Osteoblast (primary cell): ENCODE results near the gene CELF2. TPM values are rescaled to one million over a fixed set of nuclear protein-coding genes. Genes with fewer than 3 reads are reported as not detected.

Source experiments
- DNase-seq: peaks from one replicate; pipeline ENCODE4 v3.0.0; 2011; ENCODE audit warnings: low spot score, mixed read lengths; ENCODE audit not compliant: insufficient read length; ENCODE audit errors: missing footprints
- H2AFZ ChIP-seq: 2 replicates; pipeline ENCODE4 v1.6.0; 2011; ENCODE audit warnings: mild to moderate bottlenecking, low read length
- H3K27ac ChIP-seq: 2 replicates; pipeline ENCODE4 v1.5.1; 2011; ENCODE audit warnings: mild to moderate bottlenecking, low read depth, low read length, moderate library complexity
- H3K27me3 ChIP-seq: 2 replicates; pipeline ENCODE4 v1.6.0; 2012; ENCODE audit warnings: mild to moderate bottlenecking, control low read depth, inconsistent platforms, low read length, moderate library complexity; ENCODE audit not compliant: insufficient read depth
- H3K36me3 ChIP-seq: 2 replicates; pipeline ENCODE4 v1.5.1; 2011; ENCODE audit warnings: mild to moderate bottlenecking, low read length, control low read depth, moderate library complexity; ENCODE audit not compliant: insufficient read depth
- H3K4me1 ChIP-seq: 2 replicates; pipeline ENCODE4 v1.5.1; 2011; ENCODE audit warnings: mild to moderate bottlenecking, low read length, control low read depth, moderate library complexity; ENCODE audit not compliant: insufficient read depth
- H3K4me2 ChIP-seq: 2 replicates; pipeline ENCODE4 v1.6.0; 2011; ENCODE audit warnings: mild to moderate bottlenecking, low read length; ENCODE audit not compliant: insufficient read depth
- H3K4me3 ChIP-seq: fragments of 200-600 bp; sonication (generic); 3 replicates; pipeline ENCODE4 v1.5.1; 2012; ENCODE audit warnings: mild to moderate bottlenecking, low read length, inconsistent platforms; ENCODE audit not compliant: insufficient read depth
- H3K79me2 ChIP-seq: 2 replicates; pipeline ENCODE4 v1.6.0; 2012; ENCODE audit warnings: mild to moderate bottlenecking, low read length, control low read depth, inconsistent platforms; ENCODE audit not compliant: insufficient read depth
- H3K9me3 ChIP-seq: 2 replicates; pipeline ENCODE4 v1.5.1; 2011; ENCODE audit warnings: low read depth, low read length, control low read depth
- H4K20me1 ChIP-seq: 2 replicates; pipeline ENCODE4 v1.6.0; 2012; ENCODE audit warnings: mild to moderate bottlenecking, low read length, control low read depth; ENCODE audit not compliant: insufficient read depth
- CTCF ChIP-seq: IDR thresholded peaks from 2 replicates; pipeline ENCODE4 v1.5.1; 2011; ENCODE audit warnings: mild to moderate bottlenecking, low read depth, low read length, moderate library complexity; ENCODE audit errors: extremely low read depth
- total RNA-seq: library from RNA; depleted of rRNA; stranded (reverse); fragments of >200 nt; gene quantifications from 2 replicates; pipeline ENCODE4 v1.2.3, GENCODE V29; 2012

Gene CELF2
- total RNA-seq, 1 donor = 7.6 TPM

- Histone ChIP-seq H3K27me3 (no peaks in the 10 kb centered on the region), H3K79me2 (no peaks in the 10 kb centered on the region), H3K27ac (no peak overlapping the region), H4K20me1 (no peaks in the 10 kb centered on the region), H3K4me1 (no peaks in the 10 kb centered on the region), H3K36me3 (no peaks in the 10 kb centered on the region), H2AFZ (no peak overlapping the region), H3K9me3 (no peaks in the 10 kb centered on the region), H3K4me2 (no peak overlapping the region), H3K4me3 (no peak overlapping the region)
- no peak for TF ChIP-seq CTCF
- DNase-seq = no peak
Observed at GRCh38 chr10:11154849-11155498, 137.3 kb downstream of the CELF2 start.

- Histone ChIP-seq H3K36me3 (no peaks in the 10 kb centered on the region), H2AFZ (no peak overlapping the region), H3K9me3 (no peaks in the 10 kb centered on the region), H3K79me2 (no peaks in the 10 kb centered on the region), H3K4me2 (no peak overlapping the region), H3K4me3 (no peak overlapping the region), H3K27me3 (no peaks in the 10 kb centered on the region), H3K27ac (no peak overlapping the region), H4K20me1 (no peaks in the 10 kb centered on the region), H3K4me1 (no peaks in the 10 kb centered on the region)
- DNase-seq = no peak
- TF ChIP-seq CTCF = no peak
Observed at GRCh38 chr10:11156480-11156879, 138.8 kb downstream of the CELF2 start.

- no peak overlapping the region for H2AFZ ChIP-seq
- no peaks in the 10 kb centered on the region for H3K27me3 ChIP-seq
- DNase-seq = no peak
- TF ChIP-seq CTCF = no peak
- H3K9me3 ChIP-seq = no peaks in the 10 kb centered on the region
- H3K4me1 ChIP-seq = no peaks in the 10 kb centered on the region
- no peak overlapping the region for H3K4me3 ChIP-seq
- H3K36me3 ChIP-seq = no peaks in the 10 kb centered on the region
- no peak overlapping the region for H3K4me2 ChIP-seq
- H4K20me1 ChIP-seq = no peaks in the 10 kb centered on the region
- no peaks in the 10 kb centered on the region for H3K79me2 ChIP-seq
- no peak overlapping the region for H3K27ac ChIP-seq
Observed at GRCh38 chr10:11157292-11158076, 139.8 kb downstream of the CELF2 start.

- Histone ChIP-seq H3K27me3 (no peaks in the 10 kb centered on the region), H4K20me1 (no peaks in the 10 kb centered on the region), H3K9me3 (no peaks in the 10 kb centered on the region), H3K4me1 (no peaks in the 10 kb centered on the region), H3K4me2 (no peak overlapping the region), H3K79me2 (no peaks in the 10 kb centered on the region), H3K4me3 (no peak overlapping the region), H3K36me3 (no peaks in the 10 kb centered on the region), H3K27ac (no peak overlapping the region), H2AFZ (no peak overlapping the region)
- TF ChIP-seq CTCF = no peak
- no peak for DNase-seq
Observed at GRCh38 chr10:11158080-11158479, 140.4 kb downstream of the CELF2 start.
